ENCODE measurements around the gene GPRC5C. TPM values are rescaled to one million over a fixed set of nuclear protein-coding genes. Genes with fewer than 3 reads are reported as not detected.

The GPRC5C gene
- total and polyA plus RNA-seq, 9 of the 15 experiments (the other 6 are each of a cell fraction or from before 2014, with no cell fraction given): 0.28 to 9.0 (median 4.1) TPM

DNA sequence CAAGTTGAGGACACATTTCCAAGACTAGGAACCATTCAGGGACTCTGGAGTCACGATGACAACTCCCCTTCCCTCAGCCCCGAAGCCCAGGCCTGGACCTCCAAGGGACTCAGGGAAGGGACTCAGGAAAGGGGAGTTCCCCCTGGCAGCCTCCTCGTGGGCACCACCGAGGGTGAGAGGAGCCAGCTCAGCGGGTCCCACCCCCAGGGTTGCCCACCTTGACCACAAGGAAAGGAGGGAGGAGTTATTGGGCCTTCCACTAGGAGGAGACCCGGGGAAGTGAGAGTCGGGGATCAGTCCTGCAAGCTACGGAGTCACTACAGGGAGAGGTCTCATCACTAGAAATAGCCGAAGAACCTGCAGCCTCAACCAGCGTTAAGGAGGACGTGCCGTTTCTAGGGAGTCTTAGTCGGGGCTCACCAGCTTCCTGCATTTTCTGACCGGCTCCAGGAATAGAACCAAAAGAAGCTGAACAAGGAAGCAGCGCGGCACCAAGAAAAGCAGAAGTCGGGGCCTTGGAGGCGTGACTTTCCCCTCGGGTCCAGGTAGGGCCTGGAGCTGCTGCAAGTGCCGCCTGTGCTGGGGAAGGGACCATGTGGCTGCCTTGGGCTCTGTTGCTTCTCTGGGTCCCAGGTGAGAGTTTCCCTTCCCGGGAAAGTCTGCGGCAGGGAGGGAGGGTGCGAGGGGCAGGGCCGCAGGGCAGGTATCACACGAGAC, 34.4 kb downstream of the GPRC5C start, which contains the start of gene CD300A (continued):
- TF ChIP-seq, protein P1, sequence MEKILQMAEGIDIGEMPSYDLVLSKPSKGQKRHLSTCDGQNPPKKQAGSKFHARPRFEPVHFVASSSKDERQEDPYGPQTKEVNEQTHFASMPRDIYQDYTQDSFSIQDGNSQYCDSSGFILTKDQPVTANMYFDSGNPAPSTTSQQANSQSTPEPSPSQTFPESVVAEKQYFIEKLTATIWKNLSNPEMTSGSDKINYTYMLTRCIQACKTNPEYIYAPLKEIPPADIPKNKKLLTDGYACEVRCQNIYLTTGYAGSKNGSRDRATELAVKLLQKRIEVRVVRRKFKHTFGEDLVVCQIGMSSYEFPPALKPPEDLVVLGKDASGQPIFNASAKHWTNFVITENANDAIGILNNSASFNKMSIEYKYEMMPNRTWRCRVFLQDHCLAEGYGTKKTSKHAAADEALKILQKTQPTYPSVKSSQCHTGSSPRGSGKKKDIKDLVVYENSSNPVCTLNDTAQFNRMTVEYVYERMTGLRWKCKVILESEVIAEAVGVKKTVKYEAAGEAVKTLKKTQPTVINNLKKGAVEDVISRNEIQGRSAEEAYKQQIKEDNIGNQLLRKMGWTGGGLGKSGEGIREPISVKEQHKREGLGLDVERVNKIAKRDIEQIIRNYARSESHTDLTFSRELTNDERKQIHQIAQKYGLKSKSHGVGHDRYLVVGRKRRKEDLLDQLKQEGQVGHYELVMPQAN (IDR thresholded peaks at IDR 0.05; ENCODE audit: borderline replicate concordance): no peak
- TF ChIP-seq SPI1 (IDR thresholded peaks at IDR 0.05; ENCODE audit: borderline replicate concordance, low read depth, low read length) (peak; percentile 90), ZNF212 (CRISPR knock-in tag; IDR thresholded peaks at IDR 0.05) (no peak), ZFX (CRISPR knock-in tag; IDR thresholded peaks at IDR 0.05) (peak; percentile 50), ETS1 (conservative IDR thresholded peaks at IDR 0.05; ENCODE audit: control insufficient read depth, low read depth, low read length) (no peak), GABPB1 (CRISPR knock-in tag; IDR thresholded peaks at IDR 0.05) (peak; percentile 63), ETV6 (IDR thresholded peaks at IDR 0.05; ENCODE audit: borderline replicate concordance in 1 of 2, low read depth in 2 of 2, low read length in 1 of 2) (no peak), ETV6 (CRISPR knock-in tag; IDR thresholded peaks at IDR 0.05; ENCODE audit: borderline replicate concordance) (0 out of 2 replicates have a peak, but pooled peaks have one; percentile 42), SP1 (CRISPR knock-in tag; IDR thresholded peaks at IDR 0.05) (0 out of 2 replicates have a peak, but pooled peaks have one; percentile 17), SMAD3 (CRISPR knock-in tag; conservative IDR thresholded peaks at IDR 0.05) (no peak), CCAR2 (IDR thresholded peaks at IDR 0.05; ENCODE audit: low read depth, low read length) (no peak), HEY1 (CRISPR knock-in tag; IDR thresholded peaks at IDR 0.05; ENCODE audit: borderline replicate concordance) (no peak)
- TF ChIP-seq, protein P2, sequence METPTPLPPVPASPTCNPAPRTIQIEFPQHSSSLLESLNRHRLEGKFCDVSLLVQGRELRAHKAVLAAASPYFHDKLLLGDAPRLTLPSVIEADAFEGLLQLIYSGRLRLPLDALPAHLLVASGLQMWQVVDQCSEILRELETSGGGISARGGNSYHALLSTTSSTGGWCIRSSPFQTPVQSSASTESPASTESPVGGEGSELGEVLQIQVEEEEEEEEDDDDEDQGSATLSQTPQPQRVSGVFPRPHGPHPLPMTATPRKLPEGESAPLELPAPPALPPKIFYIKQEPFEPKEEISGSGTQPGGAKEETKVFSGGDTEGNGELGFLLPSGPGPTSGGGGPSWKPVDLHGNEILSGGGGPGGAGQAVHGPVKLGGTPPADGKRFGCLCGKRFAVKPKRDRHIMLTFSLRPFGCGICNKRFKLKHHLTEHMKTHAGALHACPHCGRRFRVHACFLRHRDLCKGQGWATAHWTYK (CRISPR knock-in tag; IDR thresholded peaks at IDR 0.05): no peak
- TF ChIP-seq, protein P3, sequence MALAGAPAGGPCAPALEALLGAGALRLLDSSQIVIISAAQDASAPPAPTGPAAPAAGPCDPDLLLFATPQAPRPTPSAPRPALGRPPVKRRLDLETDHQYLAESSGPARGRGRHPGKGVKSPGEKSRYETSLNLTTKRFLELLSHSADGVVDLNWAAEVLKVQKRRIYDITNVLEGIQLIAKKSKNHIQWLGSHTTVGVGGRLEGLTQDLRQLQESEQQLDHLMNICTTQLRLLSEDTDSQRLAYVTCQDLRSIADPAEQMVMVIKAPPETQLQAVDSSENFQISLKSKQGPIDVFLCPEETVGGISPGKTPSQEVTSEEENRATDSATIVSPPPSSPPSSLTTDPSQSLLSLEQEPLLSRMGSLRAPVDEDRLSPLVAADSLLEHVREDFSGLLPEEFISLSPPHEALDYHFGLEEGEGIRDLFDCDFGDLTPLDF (CRISPR knock-in tag; IDR thresholded peaks at IDR 0.05): no peak
